Suprapubic skin (tissue), 3 donors: ENCODE data around the gene TMEM203.

Source experiments
- CTCF ChIP-seq, 2 donors: fragments of 200-600 bp in 1 of 2; fragments of 450-650 bp in 1 of 2; sonication (generic) in 1 of 2; IDR thresholded peaks; one replicate each; pipeline ENCODE4 v1.5.1; 2016 to 2019; ENCODE audit warnings: antibody characterized with exemption in 2 of 2, mild to moderate bottlenecking in 1 of 2, moderate library complexity in 1 of 2
- EP300 ChIP-seq: sonication (generic); formaldehyde crosslinking; IDR thresholded peaks from one replicate; pipeline ENCODE4 v1.6.1; 2017; ENCODE audit warnings: antibody characterized with exemption
- POLR2A ChIP-seq, 2 donors: fragments of 450-650 bp; IDR thresholded peaks; one replicate each; pipeline ENCODE4 v1.6.1; 2017; ENCODE audit warnings: antibody characterized with exemption in 2 of 2, mild to moderate bottlenecking in 2 of 2, moderate library complexity in 2 of 2

GRCh38 chr9:137236936-137237421 lies 31.5 kb upstream of the TMEM203 start:
- TF ChIP-seq CTCF (IDR thresholded peaks at IDR 0.05) (no peak), EP300 (no peak), POLR2A (IDR thresholded peaks at IDR 0.05) (no peak)
